HG03045 (cell line): ENCODE data around the gene SLC9A7.
"Not testable (repeated sequence)": the region's sequence is repeated elsewhere in the genome, so short reads cannot be mapped to it uniquely, and the experiment has no call there.

Experiments
- ATAC-seq: cut with Tn5 transposase; IDR thresholded peaks from one replicate; pipeline ENCODE4 v1.9.1; 2021; ENCODE audit warnings: mild to moderate bottlenecking, moderate library complexity; ENCODE audit not compliant: unreplicated experiment

The SLC9A7 gene

GRCh38 chrX:46754586-46755061 is 4.3 kb downstream of the SLC9A7 start:
- no peak for ATAC-seq

- no peak for ATAC-seq
Observed at GRCh38 chrX:46754036-46754435, 4.9 kb downstream of the SLC9A7 start.

- no peak for ATAC-seq
Observed at GRCh38 chrX:46750889-46751288, 8.0 kb downstream of the SLC9A7 start.

GRCh38 chrX:46744009-46744408 is 14.9 kb downstream of the SLC9A7 start:
- ATAC-seq, result no peak

- no peak for ATAC-seq
Observed at GRCh38 chrX:46743046-46743445, 15.9 kb downstream of the SLC9A7 start.

- ATAC-seq, result no peak
Observed at GRCh38 chrX:46739736-46740135, 19.2 kb downstream of the SLC9A7 start.

- ATAC-seq, result no peak
Observed at GRCh38 chrX:46737462-46737861, 21.5 kb downstream of the SLC9A7 start.

- ATAC-seq, result no peak
Observed at GRCh38 chrX:46737041-46737440, 21.9 kb downstream of the SLC9A7 start.

GRCh38 chrX:46735622-46736021 is 23.3 kb downstream of the SLC9A7 start:
- no peak for ATAC-seq

GRCh38 chrX:46733226-46733625 is 25.7 kb downstream of the SLC9A7 start:
- no peak for ATAC-seq

- no peak for ATAC-seq
Observed at GRCh38 chrX:46730765-46731164, 28.2 kb downstream of the SLC9A7 start.

- ATAC-seq, result no peak
Observed at GRCh38 chrX:46727441-46727840, 31.5 kb downstream of the SLC9A7 start.

GRCh38 chrX:46723569-46723927 is 35.4 kb downstream of the SLC9A7 start:
- not testable (repeated sequence) for ATAC-seq

- no peak for ATAC-seq
Observed at GRCh38 chrX:46722742-46723568, 36.0 kb downstream of the SLC9A7 start.

- no peak for ATAC-seq
Observed at GRCh38 chrX:46716796-46717195, 42.1 kb downstream of the SLC9A7 start.

GRCh38 chrX:46715997-46716396 is 42.9 kb downstream of the SLC9A7 start:
- no peak for ATAC-seq

- ATAC-seq, result no peak
Observed at GRCh38 chrX:46715530-46715929, 43.4 kb downstream of the SLC9A7 start.

GRCh38 chrX:46713672-46714490 is 45.0 kb downstream of the SLC9A7 start:
- peak; percentile 57 for ATAC-seq

- no peak for ATAC-seq
Observed at GRCh38 chrX:46712764-46713163, 46.2 kb downstream of the SLC9A7 start.

GRCh38 chrX:46710927-46711623 is 47.8 kb downstream of the SLC9A7 start:
- ATAC-seq, result no peak

GRCh38 chrX:46710425-46710824 is 48.5 kb downstream of the SLC9A7 start:
- no peak for ATAC-seq
